NCI-H446 (cell line): ENCODE measurements around the gene KCNN4.
"Not testable (repeated sequence)": the region's sequence is repeated elsewhere in the genome, so short reads cannot be mapped to it uniquely, and the experiment has no call there.

ENCODE experiments used
- DNase-seq, 2 experiments: peaks; one replicate each; lab custom pipeline; 2025; lab: John Stamatoyannopoulos, UW

The KCNN4 gene

DNA sequence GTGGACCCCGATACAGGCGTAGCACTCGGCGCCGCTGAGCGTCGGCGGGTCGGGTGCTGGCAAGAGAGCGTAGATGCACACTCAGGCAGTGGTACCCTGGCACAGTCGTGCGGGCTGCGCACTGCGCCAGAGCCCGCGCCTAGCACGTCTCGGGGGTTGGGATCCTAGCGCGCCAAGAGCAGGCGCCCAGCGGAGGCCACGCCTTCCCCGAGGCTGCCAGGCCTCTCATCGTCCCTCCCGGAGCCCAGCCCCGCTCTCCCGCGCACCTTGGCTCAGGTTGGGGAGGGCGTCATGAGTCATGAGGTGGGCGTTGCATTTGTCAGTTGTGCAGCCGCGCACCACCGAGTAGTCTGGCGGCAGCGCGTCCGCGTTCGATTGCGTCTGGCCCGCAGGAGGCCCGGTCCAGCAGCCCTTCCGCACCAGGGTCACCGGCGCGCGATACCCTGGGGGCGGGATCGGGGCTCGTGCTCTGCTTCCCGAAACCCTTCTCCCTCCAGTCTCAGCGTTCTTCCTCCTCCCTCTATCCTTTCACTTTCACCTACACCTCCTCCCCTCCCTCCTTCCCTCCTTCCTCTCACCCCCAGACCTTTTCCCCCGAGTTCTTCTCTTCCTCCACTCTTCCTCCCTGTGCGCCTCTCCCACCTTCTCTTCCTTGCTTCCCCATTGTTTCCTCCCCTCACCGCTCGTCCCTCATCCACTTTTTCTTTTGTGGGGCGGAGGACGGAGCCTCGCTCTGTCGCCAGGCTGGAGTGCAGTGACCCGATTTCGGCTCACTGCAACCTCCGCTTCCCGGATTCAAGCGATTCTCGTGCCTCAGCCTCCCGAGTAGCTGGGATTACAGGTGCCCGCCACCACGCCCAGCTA, 18.0 kb upstream of the KCNN4 start:
- peak in 1 of 2 experiments; percentile 30 for DNase-seq

DNA sequence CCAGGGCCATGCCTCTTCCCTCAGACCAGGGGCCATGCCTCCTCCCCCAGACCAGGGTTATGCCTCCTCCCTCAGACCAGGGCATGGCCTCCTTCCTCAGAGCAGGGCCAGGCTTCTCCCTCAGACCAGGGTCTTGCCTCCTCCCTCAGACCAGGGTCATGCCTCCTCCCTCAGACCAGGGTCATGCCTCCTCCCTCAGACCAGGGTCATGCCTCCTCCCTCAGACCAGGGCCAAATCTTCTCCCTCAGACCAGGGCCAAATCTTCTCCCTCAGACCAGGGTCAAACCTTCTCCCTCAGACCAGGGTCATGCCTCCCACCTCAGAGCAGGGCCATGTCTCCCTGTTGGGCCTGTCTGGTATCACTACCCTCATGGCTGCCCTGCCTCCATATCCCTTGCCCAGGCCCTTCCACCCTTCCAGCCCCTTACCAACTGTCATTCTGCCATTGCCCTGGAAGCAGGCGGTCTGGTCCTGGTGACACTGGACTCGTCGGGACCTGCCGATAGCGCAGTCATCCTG, 17.3 kb upstream of the KCNN4 start:
- DNase-seq = no peak

DNA sequence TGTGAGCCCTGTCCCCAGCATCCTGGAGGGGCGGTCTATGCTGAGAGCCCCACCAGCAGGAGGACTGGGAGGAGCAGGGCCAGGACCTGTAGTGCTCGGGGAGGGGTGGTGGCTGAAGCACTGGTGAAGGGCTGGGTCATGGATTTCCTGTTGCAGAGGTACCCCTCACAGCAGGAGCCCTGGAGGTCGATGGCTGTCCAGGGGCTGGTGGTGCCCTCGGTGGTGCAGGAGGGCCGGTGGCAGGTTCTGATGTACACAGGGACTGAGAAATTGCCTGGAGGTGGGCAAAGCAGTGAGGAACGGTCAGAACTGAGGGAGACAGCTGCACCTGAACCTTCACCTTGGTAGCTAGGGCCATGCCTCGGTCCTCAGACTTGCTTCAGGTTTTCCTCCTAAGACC, 16.8 kb upstream of the KCNN4 start:
- no peak for DNase-seq

DNA sequence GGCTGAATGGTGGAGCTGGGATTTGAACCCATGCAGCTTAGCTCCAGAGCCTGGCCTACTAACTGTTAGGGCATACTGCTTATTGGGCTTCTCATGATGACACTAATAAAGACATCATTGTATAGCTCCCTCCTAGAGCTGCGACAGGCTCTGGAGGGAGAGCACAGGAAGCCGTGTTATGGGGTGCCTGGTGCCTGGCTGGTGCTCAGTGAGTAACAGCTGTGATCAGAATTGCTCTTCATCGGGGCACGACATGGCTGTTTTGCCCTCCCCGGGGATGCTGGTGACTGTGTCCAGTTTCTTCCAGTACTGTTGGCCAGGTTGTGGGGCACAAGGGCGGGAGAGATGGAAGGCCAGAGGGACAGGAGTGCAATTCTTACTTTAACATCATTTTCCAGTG, 16.3 kb upstream of the KCNN4 start:
- DNase-seq = no peak

DNA sequence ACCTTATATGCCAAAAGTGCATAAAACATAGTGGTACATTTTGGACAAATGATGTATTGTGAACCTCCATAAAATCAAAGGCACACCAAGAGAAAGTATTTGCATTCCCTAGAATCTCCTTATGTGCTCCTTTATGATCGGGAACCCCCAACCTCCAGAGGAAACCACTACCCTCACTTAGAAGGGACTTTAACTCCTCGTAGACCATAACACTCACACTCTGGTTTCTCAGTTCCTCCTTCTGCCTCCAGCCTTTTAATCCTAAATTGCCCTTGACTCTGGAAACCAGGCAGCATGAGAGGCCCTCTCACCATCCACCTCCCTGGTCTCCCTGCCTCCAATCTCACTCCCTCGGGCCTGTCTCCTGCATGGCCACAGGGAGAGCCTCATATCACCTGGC, 9.8 kb upstream of the KCNN4 start:
- DNase-seq = no peak

DNA sequence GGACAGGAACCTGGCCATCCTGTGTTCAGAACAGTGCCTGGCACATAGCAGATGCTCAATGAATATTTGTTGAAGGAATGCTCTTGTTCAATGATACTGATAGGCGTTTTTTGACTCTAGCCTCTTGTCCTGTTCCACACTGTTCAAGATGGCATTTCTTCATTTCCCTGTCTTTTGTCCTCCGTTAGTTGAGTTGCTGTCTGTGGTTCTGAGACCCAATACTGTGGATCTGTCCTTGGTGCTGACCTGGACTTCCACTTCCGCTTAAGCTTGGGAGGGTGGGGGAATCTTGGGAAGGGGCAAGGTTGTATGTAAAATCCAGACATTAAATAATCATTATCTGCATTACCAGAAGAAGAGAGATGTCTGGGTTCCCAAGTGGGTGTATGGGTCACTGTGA, 8.3 kb upstream of the KCNN4 start:
- DNase-seq = no peak

DNA sequence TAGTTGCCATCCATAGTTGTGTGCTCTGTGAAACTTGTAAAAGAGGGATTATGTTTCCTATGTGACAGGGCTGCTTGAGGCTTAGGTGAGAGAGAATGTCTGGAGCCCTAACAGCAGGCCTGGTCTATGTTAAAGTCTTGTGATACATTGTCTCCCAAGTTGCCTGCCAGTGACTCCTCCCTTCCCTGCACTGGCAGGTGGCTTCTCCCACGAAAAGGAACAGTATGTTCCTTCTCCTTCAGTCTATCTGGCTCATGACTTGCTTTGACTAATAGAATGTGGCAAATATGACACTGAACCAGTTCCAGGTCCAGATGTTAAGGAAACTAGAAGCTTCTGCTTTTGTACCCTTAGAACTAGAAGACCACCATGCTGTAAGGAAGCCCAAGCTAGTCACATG, 5.9 kb upstream of the KCNN4 start:
- DNase-seq = no peak

DNA sequence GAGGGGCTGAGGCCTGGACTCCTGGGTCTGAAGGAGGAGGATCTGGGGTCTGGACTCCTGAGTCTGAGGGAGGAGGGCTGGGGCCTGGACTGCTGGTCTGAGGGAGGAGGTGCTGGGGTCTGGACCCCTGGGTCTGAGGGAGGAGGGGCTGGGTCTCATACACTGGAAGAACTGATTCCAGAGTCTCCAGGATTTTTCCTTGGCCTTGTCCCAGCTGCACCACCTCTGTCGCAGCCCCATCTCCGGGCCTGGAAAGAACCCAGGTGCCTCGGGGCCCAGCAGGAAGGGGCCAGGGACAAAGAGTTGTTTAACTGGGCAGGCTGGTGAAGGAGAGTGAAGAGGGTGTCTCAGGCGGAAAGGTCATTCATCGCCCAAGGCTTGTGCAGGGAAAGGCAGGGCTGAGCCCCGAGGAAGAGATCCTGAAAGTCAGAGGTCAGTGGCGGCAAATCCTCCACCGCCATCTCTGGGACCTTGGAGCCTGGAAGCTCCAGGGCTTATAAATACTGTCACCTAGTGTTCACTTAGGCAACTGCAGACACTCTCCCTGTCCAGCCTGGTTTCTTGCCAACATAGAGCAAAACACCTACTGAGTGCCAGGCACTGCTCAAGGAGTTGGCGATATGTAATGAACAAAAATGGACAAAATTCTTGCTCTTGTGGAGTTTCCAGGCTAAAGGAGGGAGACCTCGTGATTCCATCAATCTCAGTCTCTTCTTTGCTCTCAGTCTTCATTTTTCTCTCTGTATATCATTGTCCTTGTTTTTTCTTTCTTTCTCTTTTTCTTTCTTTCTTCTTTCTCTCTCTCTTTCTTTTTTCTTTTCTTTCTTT, 4.4 kb upstream of the KCNN4 start:
- DNase-seq = peak; percentile 59 to 85

DNA sequence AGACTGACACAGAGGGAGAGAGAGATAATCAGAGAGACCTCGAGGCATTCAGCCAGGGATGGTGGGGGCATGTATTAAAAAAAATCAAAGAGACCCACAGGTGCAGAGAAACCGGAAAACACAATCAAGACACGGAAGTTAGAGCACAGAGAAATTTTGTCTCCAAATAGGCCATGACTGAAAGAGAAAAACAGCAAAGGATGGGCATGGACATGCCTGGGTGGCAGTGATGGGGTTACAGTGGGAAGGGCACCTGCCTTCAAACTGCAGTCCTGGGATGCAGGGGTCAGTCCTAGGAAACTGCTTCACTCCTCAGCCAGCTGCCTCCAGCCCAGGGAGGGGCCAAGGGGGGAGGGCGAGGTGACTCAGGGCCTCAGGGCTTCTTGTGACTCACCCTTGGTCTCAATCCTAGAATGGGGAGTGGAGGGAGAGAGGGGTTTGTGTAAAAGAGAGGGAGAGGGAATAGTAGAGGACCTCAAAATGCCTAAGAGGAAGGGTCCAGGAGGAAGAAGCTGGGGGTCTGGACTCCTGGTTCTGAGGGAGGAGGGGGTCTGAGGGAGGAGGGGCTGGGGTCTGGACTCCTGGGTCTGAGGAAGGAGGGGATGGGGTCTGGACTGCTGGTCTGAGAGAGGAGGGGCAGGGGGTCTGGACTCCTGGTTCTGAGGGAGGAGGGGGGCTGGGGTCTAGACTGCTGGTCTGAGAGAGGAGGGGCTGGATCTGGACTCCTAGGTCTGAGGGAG, 3.6 kb upstream of the KCNN4 start:
- peak in 1 of 2 experiments; percentile 12 for DNase-seq

DNA sequence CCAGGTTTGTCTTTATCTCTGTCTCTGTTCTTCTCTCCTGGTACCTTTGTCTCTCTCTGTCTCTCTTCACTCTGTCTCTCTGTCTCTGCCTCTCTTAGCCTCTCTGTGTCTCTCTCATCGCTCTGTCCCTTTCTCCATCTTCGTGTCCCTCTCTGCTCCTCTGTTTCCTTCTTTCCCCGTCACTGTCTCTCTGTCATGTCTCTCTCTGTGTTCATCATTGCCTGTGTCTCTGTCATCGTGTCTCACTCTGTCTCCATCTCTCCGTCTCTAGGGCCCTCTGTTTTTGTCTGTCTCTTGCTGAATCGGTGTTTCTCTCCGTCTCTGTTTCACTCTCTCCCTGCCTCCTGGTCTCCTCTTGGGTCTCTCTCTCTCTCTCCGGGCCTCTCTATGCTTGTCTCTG, 2.9 kb upstream of the KCNN4 start:
- no peak for DNase-seq

DNA sequence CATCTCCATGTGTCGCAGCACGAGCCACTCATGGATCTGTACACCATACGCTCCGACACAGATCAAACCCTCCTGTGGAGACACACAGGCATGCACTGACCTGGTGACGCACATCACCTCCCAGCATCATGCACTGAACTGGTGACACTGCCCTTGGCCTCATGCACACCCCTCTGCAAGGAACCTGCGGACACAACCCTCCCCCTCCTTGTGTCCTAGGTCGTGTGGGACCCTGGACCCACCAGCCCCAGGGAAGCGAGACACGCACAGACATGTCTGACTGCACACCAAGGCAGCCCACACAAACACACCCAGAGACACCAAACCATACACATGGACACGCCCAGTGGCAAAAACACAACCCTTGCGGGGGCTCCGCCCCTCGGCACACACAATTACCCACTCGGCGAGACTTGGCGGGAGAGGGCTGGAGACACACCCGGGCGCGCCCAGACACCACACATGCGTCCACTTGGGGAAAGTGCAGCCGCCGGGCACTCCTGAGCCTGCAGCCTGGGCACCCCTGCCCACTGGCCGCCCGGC, 2.0 kb upstream of the KCNN4 start:
- no peak for DNase-seq

DNA sequence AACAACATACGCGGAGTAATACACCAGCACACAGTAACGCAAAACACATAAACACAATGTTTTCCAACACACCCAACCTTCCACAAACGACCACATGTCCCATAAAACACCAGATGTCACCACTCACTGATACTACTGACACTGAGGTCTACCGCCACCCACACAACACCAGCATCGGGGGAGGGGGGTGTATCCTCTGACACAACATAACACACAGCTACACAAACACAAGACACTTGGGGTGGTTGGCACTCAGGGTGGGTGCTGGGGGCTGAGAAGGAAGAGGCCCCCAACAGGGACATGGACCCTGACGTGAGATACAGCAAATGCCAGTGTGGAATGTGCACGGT, 1.5 kb upstream of the KCNN4 start:
- DNase-seq = no peak

DNA sequence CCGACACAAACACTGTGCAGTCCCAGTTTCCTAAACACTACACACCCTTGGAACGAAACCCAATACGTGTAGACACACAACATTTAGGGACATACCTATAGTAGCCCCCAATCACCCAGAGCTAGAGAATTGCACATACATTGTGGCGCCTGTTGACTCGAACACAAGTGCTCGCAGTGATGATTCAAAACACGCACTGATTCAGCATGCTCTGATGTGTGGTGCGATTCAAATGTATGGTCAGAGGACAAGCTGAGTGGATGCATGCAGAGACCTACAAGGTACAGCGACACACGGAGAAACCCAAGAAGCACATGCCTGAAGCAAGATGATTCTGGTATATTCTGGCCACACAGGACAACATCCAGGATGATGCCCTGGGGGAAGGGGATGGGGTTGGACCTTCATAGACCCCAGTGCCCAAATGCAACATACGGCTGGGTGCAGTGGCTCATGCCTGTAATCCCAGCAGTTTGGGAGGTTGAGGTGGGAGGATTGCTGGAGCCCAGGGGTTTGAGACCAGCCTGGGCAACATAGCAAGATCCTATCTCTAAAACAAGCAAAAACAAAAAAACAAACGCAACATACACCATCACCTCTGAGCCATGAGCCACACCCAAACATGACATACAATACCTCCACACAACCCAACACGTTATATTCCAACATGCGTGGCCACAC, 997 bp upstream of the KCNN4 start:
- DNase-seq = no peak

DNA sequence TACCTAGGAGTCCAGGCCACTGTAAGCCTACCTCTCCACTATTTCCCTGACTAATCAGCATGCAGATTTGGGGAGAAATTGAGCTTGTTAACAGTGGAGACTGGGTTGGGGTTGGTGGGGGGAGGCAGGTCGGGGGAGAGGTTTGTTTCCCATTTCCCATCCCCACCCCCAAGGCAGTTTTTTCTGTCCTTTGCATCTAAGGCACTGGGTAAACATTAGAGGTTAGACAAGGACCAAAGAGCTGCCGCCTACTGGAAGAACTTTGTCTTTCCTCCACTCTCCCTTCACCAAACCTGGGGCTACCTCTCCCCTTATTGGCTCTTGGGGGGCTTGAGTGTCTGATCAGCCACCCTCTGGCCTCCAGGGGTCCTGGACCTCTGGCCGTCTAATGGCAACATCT, 953 bp downstream of the KCNN4 start:
- DNase-seq = no peak

DNA sequence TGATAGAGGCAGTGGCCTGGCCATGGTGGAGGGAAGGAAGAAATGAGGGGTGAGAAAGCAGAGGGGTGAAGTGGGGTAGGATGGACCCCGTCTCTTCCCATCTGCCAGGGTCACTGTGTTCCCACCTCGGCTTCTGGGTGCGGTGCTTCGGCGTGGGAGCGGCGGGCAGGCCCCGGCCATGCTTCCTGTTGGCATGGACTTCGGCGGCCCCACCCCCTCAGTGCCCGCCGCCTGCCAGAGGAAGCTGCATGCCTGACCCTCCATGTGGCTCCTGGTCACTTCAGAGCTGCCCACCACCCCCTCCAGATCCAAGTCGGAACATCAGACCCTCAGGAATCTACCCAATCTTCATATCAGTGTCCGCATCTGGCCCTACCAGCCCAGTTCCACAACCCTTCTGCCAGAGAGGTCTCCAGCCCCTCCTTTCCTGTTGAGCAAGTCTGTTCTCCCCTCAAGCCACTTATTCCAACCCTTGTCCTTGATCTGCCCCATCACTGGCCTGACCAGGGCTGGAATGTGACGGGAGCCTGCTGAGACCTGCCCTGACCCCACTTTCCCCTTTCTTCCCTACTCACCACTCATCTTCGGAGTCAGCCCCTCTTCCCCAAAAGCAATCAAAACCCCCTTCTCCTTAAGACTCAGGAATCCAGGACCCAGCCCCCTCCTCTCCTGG, 1.5 kb downstream of the KCNN4 start:
- DNase-seq = no peak

DNA sequence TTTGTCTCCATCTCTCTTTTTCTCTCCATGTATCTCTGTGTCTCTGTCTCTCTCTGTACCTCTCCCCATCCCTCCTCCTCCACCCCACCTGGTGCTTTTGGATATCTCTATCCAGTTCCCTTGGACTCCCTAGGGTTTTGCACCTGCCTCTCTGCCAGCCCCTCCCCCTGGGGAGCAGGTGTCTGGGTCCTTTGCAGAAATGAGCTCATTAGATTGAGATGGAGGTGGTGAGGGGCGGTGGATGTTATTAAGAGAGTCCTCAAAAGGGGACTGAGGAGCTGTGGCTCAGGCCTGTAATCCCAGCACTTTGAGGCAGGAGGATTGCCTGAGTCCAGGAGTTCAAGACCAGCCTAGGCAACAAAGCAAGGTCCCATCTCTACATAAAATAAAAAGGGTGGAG, 2.1 kb downstream of the KCNN4 start:
- no peak for DNase-seq

DNA sequence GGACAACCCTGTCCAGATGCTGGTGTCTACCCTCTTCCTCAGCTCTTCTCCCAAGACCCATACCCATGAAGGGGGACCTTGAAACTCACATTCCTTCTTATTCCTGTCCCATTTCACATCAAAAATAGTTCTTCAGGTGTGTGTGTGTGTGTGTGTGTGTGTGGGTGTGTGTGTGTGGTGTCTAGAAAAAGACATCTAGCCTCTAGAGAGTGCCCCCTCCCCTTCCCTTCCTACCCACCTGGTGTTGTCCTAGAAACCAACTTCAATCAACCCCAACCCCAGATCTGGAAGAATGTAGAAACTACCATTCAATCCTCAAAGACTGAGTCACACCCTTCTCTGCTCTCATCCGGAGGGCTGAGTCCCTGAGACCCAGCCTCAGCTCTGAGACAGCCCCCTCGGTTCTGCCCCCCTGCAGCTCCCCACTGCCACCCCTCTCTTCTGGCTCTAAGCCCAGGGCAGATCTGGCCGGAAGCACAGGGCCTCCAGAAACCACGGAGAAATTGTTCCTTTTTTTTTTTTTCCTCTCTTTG, 3.5 kb downstream of the KCNN4 start:
- no peak for DNase-seq

DNA sequence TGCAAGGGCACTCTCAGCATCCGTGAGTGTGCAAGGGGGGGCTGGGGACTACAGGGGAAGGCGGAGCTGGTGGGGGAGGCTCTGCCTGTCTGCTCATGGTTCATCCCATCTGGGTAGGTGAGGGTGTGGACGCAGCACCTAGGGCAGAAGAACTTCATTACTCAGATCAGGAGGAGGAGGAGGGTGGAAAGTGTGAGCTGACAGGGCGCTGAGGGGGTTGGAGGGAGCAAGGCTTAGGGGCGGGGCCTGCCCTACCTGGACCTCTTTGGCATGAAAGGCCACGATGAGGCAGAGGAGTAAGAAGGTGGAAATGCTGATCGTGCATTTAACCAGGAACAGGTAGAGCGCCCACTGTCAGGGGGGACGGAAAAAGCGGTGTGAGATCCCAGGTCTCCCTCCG, 4.5 kb downstream of the KCNN4 start:
- no peak for DNase-seq

DNA sequence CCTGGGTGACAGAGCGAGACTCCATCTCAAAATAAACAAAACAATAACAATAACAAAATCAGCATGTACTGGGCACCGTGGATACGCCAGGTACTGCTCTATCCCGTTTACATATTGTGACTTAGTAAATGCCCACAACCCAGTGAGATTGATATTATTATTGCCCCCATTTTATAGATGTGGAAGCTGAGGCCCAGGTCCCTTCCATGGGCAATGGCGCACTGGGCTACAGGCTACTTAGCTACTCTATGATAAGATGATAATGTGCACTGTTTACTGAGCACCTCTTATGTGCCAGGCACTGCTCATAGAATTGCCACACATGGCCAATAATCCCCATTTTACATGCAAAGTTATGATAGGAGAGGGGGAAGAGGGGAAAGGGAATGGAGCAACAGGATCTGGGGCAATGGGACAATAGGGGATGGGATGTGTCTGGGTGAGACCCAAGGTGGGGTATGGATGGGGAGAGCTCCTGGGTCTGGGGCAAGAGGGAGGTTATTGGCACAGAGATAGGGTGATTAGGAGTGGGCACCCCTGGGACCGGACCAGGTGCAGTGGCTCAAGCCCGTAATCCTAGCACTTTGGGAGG, 5.4 kb downstream of the KCNN4 start:
- DNase-seq = no peak

DNA sequence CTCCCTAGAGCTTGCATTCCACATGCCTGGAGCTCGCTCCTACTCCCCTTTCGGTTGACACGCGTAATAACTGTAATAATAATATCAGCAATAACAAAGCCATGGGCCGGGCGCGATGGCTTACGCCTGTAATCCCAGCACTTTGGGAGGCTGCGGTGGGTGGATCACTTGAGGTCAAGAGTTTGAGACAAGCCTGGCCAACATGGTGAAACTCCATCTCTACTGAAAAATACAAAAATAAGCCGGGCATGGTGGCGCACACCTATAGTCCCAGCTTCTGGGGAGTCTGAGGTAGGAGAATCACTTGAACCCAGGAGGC, 5.9 kb downstream of the KCNN4 start:
- not testable (repeated sequence) for DNase-seq
